IMR-90 (cell line): Measurements from ENCODE around the gene SLC25A21. TPM values are rescaled to one million over a fixed set of nuclear protein-coding genes. Genes with fewer than 3 reads are reported as not detected.

Experiments
- ATAC-seq: fragments of 200-7000 bp; cut with Tn5 transposase; 2 replicates; pipeline ENCODE4 v1.9.1; 2020; ENCODE audit warnings: low read depth, mild to moderate bottlenecking, moderate library complexity
- BruUV-seq: library from RNA; stranded (reverse); fragments of 400-500 nt; replicated peaks from 2 replicates; lab custom pipeline; 2021; lab: Mats Ljungman, UMichigan
- CTCF ChIA-PET: fragments of 300-600 bp; formaldehyde crosslinking; extraction: SDS; loops from one replicate; lab custom pipeline; 2021; ENCODE audit warnings: antibody characterized with exemption; lab: Yijun Ruan, JAX
- POLR2A ChIA-PET: fragments of 300-600 bp; sonication (Branson Sonifier 250); formaldehyde crosslinking; loops from one replicate; lab custom pipeline; 2022; ENCODE audit warnings: antibody characterized with exemption; ENCODE audit not compliant: unreplicated experiment; lab: Charles Lee
- DNase-seq: peaks from one replicate; pipeline ENCODE4 v3.0.0; 2013
- H2AFZ ChIP-seq: replicated peaks from 2 replicates; pipeline ENCODE3; 2013; ENCODE audit warnings: low read length, mild to moderate bottlenecking; ENCODE audit not compliant: poor library complexity
- H2AK5ac ChIP-seq: 2 replicates; pipeline ENCODE4 v1.6.1; 2013; ENCODE audit warnings: low read depth, low read length, inconsistent platforms
- H2AK9ac ChIP-seq: replicated peaks from 2 replicates; pipeline ENCODE3; 2013; ENCODE audit warnings: mild to moderate bottlenecking, low read depth, low read length, moderate library complexity; ENCODE audit not compliant: poor library complexity
- H2BK120ac ChIP-seq: 2 replicates; pipeline ENCODE4 v1.6.1; 2013; ENCODE audit warnings: low read depth, low read length, inconsistent platforms
- H2BK15ac ChIP-seq: 3 replicates; pipeline ENCODE4 v1.6.1; 2013; ENCODE audit warnings: low read depth, low read length, inconsistent platforms
- H2BK20ac ChIP-seq: 2 replicates; pipeline ENCODE4 v1.6.1; 2013; ENCODE audit warnings: low read depth, mild to moderate bottlenecking, inconsistent platforms, low read length, moderate library complexity
- H2BK5ac ChIP-seq: 2 replicates; pipeline ENCODE4 v1.6.1; 2013; ENCODE audit warnings: mild to moderate bottlenecking, low read depth, low read length, inconsistent platforms; ENCODE audit not compliant: poor library complexity, severe bottlenecking
- H3K14ac ChIP-seq: replicated peaks from 2 replicates; pipeline ENCODE4 v1.6.1; 2013; ENCODE audit warnings: low read depth, low read length, inconsistent platforms
- H3K18ac ChIP-seq: 2 replicates; pipeline ENCODE4 v1.6.1; 2013; ENCODE audit warnings: low read depth, low read length, control low read depth
- H3K23ac ChIP-seq: 2 replicates; pipeline ENCODE4 v1.6.1; 2013; ENCODE audit warnings: low read depth, low read length, inconsistent platforms
- H3K27ac ChIP-seq: 2 replicates; pipeline ENCODE4 v1.5.1; 2013; ENCODE audit warnings: mild to moderate bottlenecking, control low read depth, low read length; ENCODE audit not compliant: insufficient read depth
- H3K27me3 ChIP-seq: 2 replicates; pipeline ENCODE4 v1.6.1; 2013; ENCODE audit warnings: low read length; ENCODE audit not compliant: control insufficient read depth, insufficient read depth
- H3K36me3 ChIP-seq: 2 replicates; pipeline ENCODE4 v1.6.1; 2013; ENCODE audit warnings: low read length, mixed read lengths; ENCODE audit not compliant: control insufficient read depth, insufficient read depth
- H3K4ac ChIP-seq: 2 replicates; pipeline ENCODE4 v1.6.1; 2013; ENCODE audit warnings: low read depth, low read length, inconsistent platforms
- H3K4me1 ChIP-seq: 2 replicates; pipeline ENCODE4 v1.6.1; 2013; ENCODE audit warnings: low read length, mixed read lengths; ENCODE audit not compliant: control insufficient read depth, insufficient read depth
- H3K4me2 ChIP-seq: 2 replicates; pipeline ENCODE4 v1.6.1; 2013; ENCODE audit warnings: low read depth, mild to moderate bottlenecking, control low read depth, low read length, moderate library complexity
- H3K4me3 ChIP-seq: 2 replicates; pipeline ENCODE4 v1.5.1; 2013; ENCODE audit warnings: low read depth, mild to moderate bottlenecking, control low read depth, low read length, moderate library complexity; ENCODE audit not compliant: insufficient read depth
- H3K56ac ChIP-seq: 2 replicates; pipeline ENCODE4 v1.6.1; 2013; ENCODE audit warnings: low read length, inconsistent platforms; ENCODE audit not compliant: insufficient read depth; ENCODE audit errors: extremely low read depth
- H3K79me1 ChIP-seq, 2 experiments: 2 replicates each; pipeline ENCODE4 v1.6.1; 2013; ENCODE audit warnings: low read length in 2 of 2, inconsistent platforms in 1 of 2, low read depth in 1 of 2
- H3K9ac ChIP-seq: 2 replicates; pipeline ENCODE4 v1.6.1; 2013; ENCODE audit warnings: low read depth, low read length, control low read depth
- H3K9me1 ChIP-seq: 2 replicates; pipeline ENCODE4 v1.6.1; 2013; ENCODE audit warnings: low read length, inconsistent platforms; ENCODE audit not compliant: insufficient read depth
- H3K9me3 ChIP-seq: 2 replicates; pipeline ENCODE4 v1.6.1; 2013; ENCODE audit warnings: low read length; ENCODE audit not compliant: control insufficient read depth, insufficient read depth
- H4K20me1 ChIP-seq: 2 replicates; pipeline ENCODE4 v1.6.1; 2013; ENCODE audit warnings: low read length, inconsistent platforms; ENCODE audit not compliant: insufficient read depth
- H4K5ac ChIP-seq: 2 replicates; pipeline ENCODE4 v1.6.1; 2013; ENCODE audit warnings: mild to moderate bottlenecking, low read depth, low read length, control low read depth
- H4K8ac ChIP-seq, 2 experiments: 2 replicates each; pipeline ENCODE4 v1.6.1; 2013; ENCODE audit warnings: low read depth in 2 of 2, low read length in 2 of 2, control low read depth in 1 of 2, inconsistent platforms in 1 of 2
- H4K91ac ChIP-seq: 2 replicates; pipeline ENCODE4 v1.6.1; 2013; ENCODE audit warnings: low read depth, low read length, inconsistent platforms; ENCODE audit not compliant: insufficient read depth
- MAZ ChIP-seq: IDR thresholded peaks from 2 replicates; pipeline ENCODE4 v1.6.1; 2012; ENCODE audit warnings: low read depth, mild to moderate bottlenecking, low read length, improper control_type of control experiment, moderate library complexity, borderline replicate concordance
- RFX5 ChIP-seq: IDR thresholded peaks from 2 replicates; pipeline ENCODE4 v1.8.0; 2012; ENCODE audit warnings: low read depth, mild to moderate bottlenecking, low read length, moderate library complexity
- WGBS, 2 experiments: methylation state at CpG; one replicate each; pipeline versions ENCODE4 v1.1.5 to v1.1.7; 2013; ENCODE audit warnings: missing lambda C conversion rate in 2 of 2; ENCODE audit not compliant: insufficient read length in 1 of 2; ENCODE audit errors: extremely low coverage in 2 of 2; 5-methylcytosine and 5-hydroxymethylcytosine counted together
- dilution Hi-C: fragments of 300-500 bp; cut with HindIII; formaldehyde crosslinking; loops from one replicate; pipeline ENCODE4 v1.14.3; 2018; ENCODE audit warnings: low sequenced_read_pairs; ENCODE audit not compliant: unreplicated experiment
- in situ Hi-C: fragments of 300-500 bp; cut with MboI; formaldehyde crosslinking; loops from 3 replicates; pipeline ENCODE4 v1.14.3; 2019; ENCODE audit warnings: low sequenced_read_pairs, inconsistent platforms, mixed read lengths
- intact Hi-C: fragments of 100-400 bp; cut with micrococcal nuclease; formaldehyde crosslinking; loops from 2 replicates; pipeline ENCODE4 v1.10.0; 2022
- polyA plus RNA-seq, 3 experiments: library from polyadenylated mRNA; depleted of rRNA; stranded (reverse); fragments of >200 nt; gene quantifications; 2 replicates each; pipeline ENCODE4 v1.2.3, GENCODE V29; 2012; ENCODE audit warnings: low replicate concordance in 1 of 3
- total RNA-seq: library from RNA; depleted of rRNA; stranded (reverse); fragments of >200 nt; gene quantifications from 2 replicates; pipeline ENCODE4 v1.2.3, GENCODE V29; 2012
- TF ChIP-seq, protein P1 (sequence below): conservative IDR thresholded peaks from 2 replicates; pipeline ENCODE4 v1.5.1; 2012; ENCODE audit warnings: mild to moderate bottlenecking, low read depth, low read length, improper control_type of control experiment

The SLC25A21 gene
- total and polyA plus RNA-seq, 2 of the 4 experiments (the other 2 are of a cell fraction), result 0.62 to 0.90 TPM

- no CpG with 5 or more reads among the region's 5 CpGs for WGBS, 2 experiments
- H4K5ac ChIP-seq, result no peak overlapping the region
- no peak overlapping the region for H2BK15ac ChIP-seq
- no peak overlapping the region for H2BK5ac ChIP-seq
- H3K4me3 ChIP-seq, result no peak overlapping the region
- H3K4me1 ChIP-seq, result peaks cover 2% of the 10 kb centered on the region; the same call in 1 of the 2 replicates
- no peaks in the 10 kb centered on the region for H3K9me1 ChIP-seq
- no peak overlapping the region for H3K23ac ChIP-seq
- no peak overlapping the region for H2AK5ac ChIP-seq
- intact Hi-C loops (no loop called here), in situ Hi-C loops (no loop called here), dilution Hi-C loops (no loop called here)
- no peak for DNase-seq
- H2BK20ac ChIP-seq, result no peak overlapping the region
- CTCF ChIA-PET, result no interaction called here
- no peak overlapping the region for H2AFZ ChIP-seq
- H3K27ac ChIP-seq, result no peak overlapping the region
- no peak overlapping the region for H3K18ac ChIP-seq
- POLR2A ChIA-PET, result no interaction called here
- ATAC-seq, result no peak
- no peak overlapping the region for H3K4me2 ChIP-seq
- no peak overlapping the region for H3K14ac ChIP-seq
- H4K91ac ChIP-seq, result no peak overlapping the region
- no peak overlapping the region for H4K8ac ChIP-seq
- no peaks in the 10 kb centered on the region for H4K20me1 ChIP-seq
- H2BK120ac ChIP-seq, result no peak overlapping the region
- no peak overlapping the region for H3K4ac ChIP-seq
- no TSS peak for BruUV-seq
- no peaks in the 10 kb centered on the region for H3K36me3 ChIP-seq
- no peak overlapping the region for H3K56ac ChIP-seq
- no peak for TF ChIP-seq MAZ
- TF ChIP-seq, protein P1, sequence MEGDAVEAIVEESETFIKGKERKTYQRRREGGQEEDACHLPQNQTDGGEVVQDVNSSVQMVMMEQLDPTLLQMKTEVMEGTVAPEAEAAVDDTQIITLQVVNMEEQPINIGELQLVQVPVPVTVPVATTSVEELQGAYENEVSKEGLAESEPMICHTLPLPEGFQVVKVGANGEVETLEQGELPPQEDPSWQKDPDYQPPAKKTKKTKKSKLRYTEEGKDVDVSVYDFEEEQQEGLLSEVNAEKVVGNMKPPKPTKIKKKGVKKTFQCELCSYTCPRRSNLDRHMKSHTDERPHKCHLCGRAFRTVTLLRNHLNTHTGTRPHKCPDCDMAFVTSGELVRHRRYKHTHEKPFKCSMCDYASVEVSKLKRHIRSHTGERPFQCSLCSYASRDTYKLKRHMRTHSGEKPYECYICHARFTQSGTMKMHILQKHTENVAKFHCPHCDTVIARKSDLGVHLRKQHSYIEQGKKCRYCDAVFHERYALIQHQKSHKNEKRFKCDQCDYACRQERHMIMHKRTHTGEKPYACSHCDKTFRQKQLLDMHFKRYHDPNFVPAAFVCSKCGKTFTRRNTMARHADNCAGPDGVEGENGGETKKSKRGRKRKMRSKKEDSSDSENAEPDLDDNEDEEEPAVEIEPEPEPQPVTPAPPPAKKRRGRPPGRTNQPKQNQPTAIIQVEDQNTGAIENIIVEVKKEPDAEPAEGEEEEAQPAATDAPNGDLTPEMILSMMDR, result no peak
- TF ChIP-seq RFX5, result no peak
- H2AK9ac ChIP-seq, result no peak overlapping the region
- H3K27me3 ChIP-seq, result no peaks in the 10 kb centered on the region
- H3K9ac ChIP-seq, result no peak overlapping the region
- H3K9me3 ChIP-seq, result no peaks in the 10 kb centered on the region
- no peaks in the 10 kb centered on the region for H3K79me1 ChIP-seq
These were observed 88.8 kb downstream of the SLC25A21 start for GRCh38 chr14:37083599-37083998.
